H9 (cell line): Measurements from ENCODE around the gene PARP12. TPM values are rescaled to one million over a fixed set of nuclear protein-coding genes. Genes with fewer than 3 reads are reported as not detected.

Source experiments
- DNase-seq: peaks from one replicate; pipeline ENCODE4 v3.0.0-alpha.2; 2017
- H2AFZ ChIP-seq: one replicate; pipeline ENCODE4 v1.6.1; 2013; ENCODE audit warnings: mild to moderate bottlenecking, low read length, control low read depth, moderate library complexity
- H2AK5ac ChIP-seq: 2 replicates; pipeline ENCODE4 v1.6.1; 2013; ENCODE audit warnings: low read length, control low read depth, mixed read lengths; ENCODE audit not compliant: insufficient read length
- H2BK120ac ChIP-seq: one replicate; pipeline ENCODE4 v1.6.1; 2013; ENCODE audit warnings: low read depth, mild to moderate bottlenecking, low read length, control low read depth, inconsistent platforms; ENCODE audit not compliant: poor library complexity, severe bottlenecking
- H2BK12ac ChIP-seq: 2 replicates; pipeline ENCODE4 v1.6.1; 2013; ENCODE audit warnings: low read length, control low read depth, mixed read lengths, low read depth; ENCODE audit not compliant: insufficient read length
- H2BK15ac ChIP-seq: 2 replicates; pipeline ENCODE4 v1.6.1; 2013; ENCODE audit warnings: low read depth, low read length, control low read depth
- H2BK20ac ChIP-seq: one replicate; pipeline ENCODE4 v1.6.1; 2013; ENCODE audit warnings: low read depth, mild to moderate bottlenecking, low read length, control low read depth, inconsistent platforms; ENCODE audit not compliant: poor library complexity, severe bottlenecking
- H2BK5ac ChIP-seq: 2 replicates; pipeline ENCODE4 v1.6.1; 2013; ENCODE audit warnings: low read length, control low read depth, mixed read lengths; ENCODE audit not compliant: insufficient read length
- H3K14ac ChIP-seq: 2 replicates; pipeline ENCODE4 v1.6.1; 2013; ENCODE audit warnings: low read length, control low read depth; ENCODE audit not compliant: insufficient read depth
- H3K18ac ChIP-seq: 2 replicates; pipeline ENCODE4 v1.6.1; 2013; ENCODE audit warnings: low read depth, mild to moderate bottlenecking, mixed read lengths, low read length, control low read depth; ENCODE audit not compliant: insufficient read length
- H3K23ac ChIP-seq: 2 replicates; pipeline ENCODE4 v1.6.1; 2013; ENCODE audit warnings: low read length, control low read depth, mixed read lengths, low read depth; ENCODE audit not compliant: insufficient read length
- H3K23me2 ChIP-seq: 2 replicates; pipeline ENCODE4 v1.6.1; 2013; ENCODE audit warnings: low read depth, mild to moderate bottlenecking, mixed read lengths, low read length, control low read depth; ENCODE audit not compliant: insufficient read length, poor library complexity, severe bottlenecking
- H3K27ac ChIP-seq: 2 replicates; pipeline ENCODE4 v1.5.1; 2013; ENCODE audit warnings: low read length, control low read depth, mixed read lengths, low read depth; ENCODE audit not compliant: insufficient read length
- H3K27me3 ChIP-seq: 2 replicates; pipeline ENCODE4 v1.6.1; 2013; ENCODE audit warnings: low read length, control low read depth, inconsistent platforms; ENCODE audit not compliant: insufficient read depth
- H3K4ac ChIP-seq: 2 replicates; pipeline ENCODE4 v1.6.1; 2013; ENCODE audit warnings: low read depth, mild to moderate bottlenecking, control low read depth, inconsistent platforms, low read length, moderate library complexity
- H3K4me1 ChIP-seq: 2 replicates; pipeline ENCODE4 v1.6.1; 2013; ENCODE audit warnings: low read length, control low read depth, inconsistent platforms; ENCODE audit not compliant: insufficient read depth
- H3K4me2 ChIP-seq: 2 replicates; pipeline ENCODE4 v1.6.1; 2013; ENCODE audit warnings: low read length, control low read depth, mixed read lengths; ENCODE audit not compliant: insufficient read length, insufficient read depth
- H3K56ac ChIP-seq: 2 replicates; pipeline ENCODE4 v1.6.1; 2013; ENCODE audit warnings: low read depth, mild to moderate bottlenecking, mixed read lengths, low read length, control low read depth; ENCODE audit not compliant: insufficient read length
- H3K79me1 ChIP-seq: 2 replicates; pipeline ENCODE4 v1.6.1; 2013; ENCODE audit warnings: low read depth, mild to moderate bottlenecking, moderate library complexity, low read length, control low read depth, inconsistent platforms; ENCODE audit not compliant: insufficient read depth, poor library complexity, severe bottlenecking
- H3K79me2 ChIP-seq: 2 replicates; pipeline ENCODE4 v1.6.1; 2013; ENCODE audit warnings: low read length, control low read depth, inconsistent platforms; ENCODE audit not compliant: insufficient read depth
- H3K9ac ChIP-seq: 2 replicates; pipeline ENCODE4 v1.6.1; 2013; ENCODE audit warnings: low read length, control low read depth, mixed read lengths; ENCODE audit not compliant: insufficient read length; ENCODE audit errors: extremely low read depth
- H3K9me3 ChIP-seq: one replicate; pipeline ENCODE4 v1.6.1; 2013; ENCODE audit warnings: low read depth, low read length, inconsistent platforms; ENCODE audit not compliant: control insufficient read depth
- H3T11ph ChIP-seq: one replicate; pipeline ENCODE4 v1.6.1; 2013; ENCODE audit warnings: mild to moderate bottlenecking, low read length, control low read depth, inconsistent platforms
- H4K20me1 ChIP-seq: one replicate; pipeline ENCODE4 v1.6.1; 2013; ENCODE audit not compliant: control insufficient read depth, insufficient read length, insufficient read depth
- H4K5ac ChIP-seq: 2 replicates; pipeline ENCODE4 v1.6.1; 2013; ENCODE audit warnings: low read depth, mild to moderate bottlenecking, mixed read lengths, low read length, control low read depth; ENCODE audit not compliant: insufficient read length
- H4K8ac ChIP-seq: replicated peaks from 2 replicates; pipeline ENCODE4 v1.6.1; 2013; ENCODE audit warnings: low read length, control low read depth, mixed read lengths, low read depth; ENCODE audit not compliant: insufficient read length
- H4K91ac ChIP-seq: 2 replicates; pipeline ENCODE4 v1.6.1; 2013; ENCODE audit warnings: low read depth, mild to moderate bottlenecking, moderate library complexity, mixed read lengths, low read length, control low read depth; ENCODE audit not compliant: insufficient read length
- H3K27ac Mint-ChIP-seq, 3 experiments: 2 replicates in 2 of 3; 3 replicates in 1 of 3; pipeline ENCODE4 v1.8.0; 2020 to 2021; ENCODE audit warnings: mixed read lengths in 3 of 3, mild to moderate bottlenecking in 1 of 3, moderate library complexity in 1 of 3
- H3K27me3 Mint-ChIP-seq: 2 replicates; pipeline ENCODE4 v1.8.0; 2021; ENCODE audit warnings: low read depth, mild to moderate bottlenecking, moderate library complexity, mixed read lengths
- H3K36me3 Mint-ChIP-seq, 3 experiments: 2 replicates in 2 of 3; 3 replicates in 1 of 3; pipeline ENCODE4 v1.8.0; 2020 to 2021; ENCODE audit warnings: low read depth in 3 of 3, mixed read lengths in 3 of 3; ENCODE audit not compliant: insufficient read depth in 1 of 3
- H3K4me1 Mint-ChIP-seq, 2 experiments: 2 replicates each; pipeline ENCODE4 v1.8.0; 2020; ENCODE audit warnings: mixed read lengths in 2 of 2
- H3K4me3 Mint-ChIP-seq, 2 experiments: 2 replicates in 1 of 2; 3 replicates in 1 of 2; pipeline ENCODE4 v1.8.0; 2020 to 2021; ENCODE audit warnings: mild to moderate bottlenecking in 2 of 2, mixed read lengths in 2 of 2, moderate library complexity in 1 of 2
- H3K9me3 Mint-ChIP-seq, 2 experiments: 2 replicates in 1 of 2; 3 replicates in 1 of 2; pipeline ENCODE4 v1.8.0; 2020; ENCODE audit warnings: mild to moderate bottlenecking in 2 of 2, mixed read lengths in 2 of 2, moderate library complexity in 1 of 2
- WGBS: extraction: QIAGEN DNeasy Blood & Tissue Kit; methylation state at CpG from one replicate; pipeline ENCODE4 v1.1.7; 2013; ENCODE audit warnings: missing lambda C conversion rate, low lambda C conversion rate, mixed read lengths; ENCODE audit not compliant: insufficient read length; ENCODE audit errors: extremely low coverage; 5-methylcytosine and 5-hydroxymethylcytosine counted together
- total RNA-seq: library from RNA; stranded (reverse); gene quantifications from 2 replicates; pipeline ENCODE4 v1.2.1, GENCODE V29; 2021
- TF ChIP-seq, protein P1 (sequence below): fragments of 200-600 bp; sonication (generic); conservative IDR thresholded peaks from 3 replicates; pipeline ENCODE4 v1.8.0; 2021; ENCODE audit warnings: antibody characterized with exemption, mild to moderate bottlenecking

Gene PARP12
- total RNA-seq, 1 experiment from 2014 or later, result 11.8 TPM

DNA sequence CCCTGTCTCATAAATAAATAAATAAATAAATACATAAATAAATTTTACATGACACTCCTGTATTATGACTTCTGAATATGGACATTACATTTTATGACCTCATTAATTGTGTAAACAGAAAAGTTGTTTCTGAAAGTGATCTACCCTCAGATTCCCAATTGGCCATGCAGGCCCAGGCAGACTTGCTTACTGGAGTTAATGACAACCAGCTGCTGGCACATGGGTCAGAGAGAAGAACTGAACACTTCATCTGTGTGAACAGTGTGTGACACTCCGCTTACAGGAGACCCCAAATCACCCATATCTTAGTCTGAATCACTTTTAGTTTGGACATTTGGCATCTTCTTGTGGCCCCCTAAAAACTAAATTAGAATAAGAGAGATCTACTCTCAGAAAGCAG is 31.4 kb downstream of the PARP12 start:
- no CpG with 5 or more reads among the region's 1 CpG for WGBS
- Mint-ChIP-seq H3K4me3 (no peak overlapping the region), H3K9me3 (no peaks in the 10 kb centered on the region), H3K36me3 (no peaks in the 10 kb centered on the region; a peak in 1 of 7 replicates), H3K4me1 (no peaks in the 10 kb centered on the region), H3K27ac (no peak overlapping the region), H3K27me3 (no peaks in the 10 kb centered on the region)
- no peak overlapping the region for H3K56ac ChIP-seq
- H2BK20ac ChIP-seq, result no peak overlapping the region
- H3K27me3 ChIP-seq, result no peaks in the 10 kb centered on the region
- H3K4ac ChIP-seq, result no peak overlapping the region
- no peak overlapping the region for H4K8ac ChIP-seq
- TF ChIP-seq, protein P1, sequence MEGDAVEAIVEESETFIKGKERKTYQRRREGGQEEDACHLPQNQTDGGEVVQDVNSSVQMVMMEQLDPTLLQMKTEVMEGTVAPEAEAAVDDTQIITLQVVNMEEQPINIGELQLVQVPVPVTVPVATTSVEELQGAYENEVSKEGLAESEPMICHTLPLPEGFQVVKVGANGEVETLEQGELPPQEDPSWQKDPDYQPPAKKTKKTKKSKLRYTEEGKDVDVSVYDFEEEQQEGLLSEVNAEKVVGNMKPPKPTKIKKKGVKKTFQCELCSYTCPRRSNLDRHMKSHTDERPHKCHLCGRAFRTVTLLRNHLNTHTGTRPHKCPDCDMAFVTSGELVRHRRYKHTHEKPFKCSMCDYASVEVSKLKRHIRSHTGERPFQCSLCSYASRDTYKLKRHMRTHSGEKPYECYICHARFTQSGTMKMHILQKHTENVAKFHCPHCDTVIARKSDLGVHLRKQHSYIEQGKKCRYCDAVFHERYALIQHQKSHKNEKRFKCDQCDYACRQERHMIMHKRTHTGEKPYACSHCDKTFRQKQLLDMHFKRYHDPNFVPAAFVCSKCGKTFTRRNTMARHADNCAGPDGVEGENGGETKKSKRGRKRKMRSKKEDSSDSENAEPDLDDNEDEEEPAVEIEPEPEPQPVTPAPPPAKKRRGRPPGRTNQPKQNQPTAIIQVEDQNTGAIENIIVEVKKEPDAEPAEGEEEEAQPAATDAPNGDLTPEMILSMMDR, result no peak
- no peak overlapping the region for H3K18ac ChIP-seq
- no peaks in the 10 kb centered on the region for H3K79me2 ChIP-seq
- H4K20me1 ChIP-seq, result no peaks in the 10 kb centered on the region
- H3K23ac ChIP-seq, result no peak overlapping the region
- H3K9ac ChIP-seq, result no peak overlapping the region
- no peak overlapping the region for H3K27ac ChIP-seq
- no peak overlapping the region for H4K91ac ChIP-seq
- H2BK12ac ChIP-seq, result no peak overlapping the region
- H4K5ac ChIP-seq, result no peak overlapping the region
- H3K4me1 ChIP-seq, result no peaks in the 10 kb centered on the region
- no peak overlapping the region for H2AFZ ChIP-seq
- H3K79me1 ChIP-seq, result no peaks in the 10 kb centered on the region
- H3T11ph ChIP-seq, result no peak overlapping the region
- no peak overlapping the region for H2BK120ac ChIP-seq
- H3K4me2 ChIP-seq, result no peak overlapping the region
- H2AK5ac ChIP-seq, result no peak overlapping the region
- no peaks in the 10 kb centered on the region for H3K9me3 ChIP-seq
- no peak overlapping the region for H3K14ac ChIP-seq
- H2BK15ac ChIP-seq, result no peak overlapping the region
- DNase-seq, result no peak
- H2BK5ac ChIP-seq, result no peak overlapping the region
- no peaks in the 10 kb centered on the region for H3K23me2 ChIP-seq
